Measurements from ENCODE around the gene GALNT13.

GRCh38 chr2:154078926-154079325 is 207.2 kb downstream of the GALNT13 start:
- TF ChIP-seq CSRNP1 (CRISPR knock-in tag; IDR thresholded peaks at IDR 0.05) (no peak), CEBPB (IDR thresholded peaks at IDR 0.05; ENCODE audit: borderline replicate concordance, low read depth, low read length) (no peak), POLR2A (IDR thresholded peaks at IDR 0.05; ENCODE audit: insufficient read depth in 1 of 2, low read depth in 2 of 2, low read length in 2 of 2) (no peak), SMAD3 (CRISPR knock-in tag; IDR thresholded peaks at IDR 0.05) (no peak), CBFB (CRISPR knock-in tag; IDR thresholded peaks at IDR 0.05) (no peak), RBM39 (IDR thresholded peaks at IDR 0.05; ENCODE audit: low read depth, low read length, poor library complexity, severe bottlenecking) (no peak), ATF1 (CRISPR knock-in tag; IDR thresholded peaks at IDR 0.05) (no peak), CTCF (CRISPR knock-in tag; IDR thresholded peaks at IDR 0.05) (no peak), ZNF747 (CRISPR knock-in tag; IDR thresholded peaks at IDR 0.05; ENCODE audit: borderline replicate concordance) (no peak), ZNF354B (CRISPR knock-in tag; IDR thresholded peaks at IDR 0.05) (no peak)
